Measurements from ENCODE around the gene PPM1F.

Gene PPM1F

GRCh38 chr22:21960200-21961126 lies 7.8 kb upstream of the PPM1F start:
- DNase-seq (ENCODE audit: low spot score) = no peak

GRCh38 chr22:21959274-21960074 lies 6.8 kb upstream of the PPM1F start:
- no peak for DNase-seq (ENCODE audit: low spot score)

DNA sequence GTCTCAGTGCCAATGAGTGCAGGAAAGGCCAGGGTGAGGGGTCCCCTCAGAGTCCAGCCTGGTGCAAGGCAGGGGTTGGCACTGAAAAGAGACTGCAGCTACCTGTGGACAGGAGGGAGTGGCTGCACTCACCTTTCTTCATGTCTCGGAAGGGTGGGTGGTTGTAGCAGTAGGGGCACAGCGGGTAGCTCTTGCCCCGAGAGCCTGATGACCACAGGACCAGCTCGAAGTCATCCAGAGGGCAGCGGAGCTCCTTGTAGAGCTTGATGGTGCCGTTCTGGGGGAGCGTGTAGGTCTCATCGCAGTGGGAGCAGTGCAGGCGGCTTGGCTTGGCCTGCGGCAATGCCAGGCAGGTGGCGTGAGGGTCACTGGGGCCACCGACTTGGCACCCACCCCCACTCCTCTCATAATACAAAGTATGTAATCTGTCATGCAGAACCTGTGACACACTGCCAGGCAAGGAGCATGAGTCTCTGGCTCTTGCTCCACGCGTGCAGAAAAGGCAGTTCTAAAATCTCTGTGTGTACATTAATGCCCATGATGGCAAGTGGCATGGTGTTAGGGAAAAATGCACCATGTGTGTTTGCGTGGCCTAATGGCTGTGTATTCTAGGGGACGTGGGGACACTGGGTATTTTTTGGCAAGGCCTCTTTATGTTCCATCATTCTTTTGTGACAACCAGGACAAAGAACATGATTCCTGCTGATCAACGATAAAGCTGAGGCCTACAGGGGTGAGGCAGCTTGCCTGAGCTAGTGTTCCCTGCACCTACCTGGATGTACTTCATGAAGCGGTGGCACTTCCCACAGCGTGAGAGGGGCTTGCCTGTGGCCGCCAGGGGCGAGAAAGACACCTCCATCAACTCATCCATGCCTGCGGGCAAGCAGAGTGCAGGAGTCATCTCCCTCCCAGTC lies 6.0 kb upstream of the PPM1F start:
- DNase-seq (ENCODE audit: low spot score) = no peak

- peak; percentile 58 for DNase-seq (ENCODE audit: low spot score)
These were observed 650 bp downstream of the PPM1F start for GRCh38 chr22:21951931-21952465.

DNA sequence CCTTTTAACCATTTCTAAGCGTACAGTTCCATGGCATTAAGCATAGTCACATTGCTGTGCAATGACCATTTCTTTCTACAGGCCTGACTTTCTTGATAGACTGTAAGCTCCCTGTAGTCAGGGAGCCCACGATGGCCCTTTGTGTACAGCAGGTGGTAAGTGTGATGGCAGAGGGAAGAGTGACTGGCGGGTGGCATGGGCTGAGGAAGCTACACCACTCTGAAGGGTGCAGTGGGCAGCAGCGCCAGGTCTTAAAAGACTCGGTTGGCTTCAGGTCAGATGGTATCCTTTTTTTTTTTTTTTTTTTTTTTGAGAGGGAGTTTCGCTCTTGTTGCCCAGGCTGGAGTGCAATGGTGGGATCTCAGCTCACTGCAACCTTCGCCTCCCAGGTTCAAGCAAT lies 1.6 kb downstream of the PPM1F start:
- DNase-seq (ENCODE audit: low spot score) = no peak

DNA sequence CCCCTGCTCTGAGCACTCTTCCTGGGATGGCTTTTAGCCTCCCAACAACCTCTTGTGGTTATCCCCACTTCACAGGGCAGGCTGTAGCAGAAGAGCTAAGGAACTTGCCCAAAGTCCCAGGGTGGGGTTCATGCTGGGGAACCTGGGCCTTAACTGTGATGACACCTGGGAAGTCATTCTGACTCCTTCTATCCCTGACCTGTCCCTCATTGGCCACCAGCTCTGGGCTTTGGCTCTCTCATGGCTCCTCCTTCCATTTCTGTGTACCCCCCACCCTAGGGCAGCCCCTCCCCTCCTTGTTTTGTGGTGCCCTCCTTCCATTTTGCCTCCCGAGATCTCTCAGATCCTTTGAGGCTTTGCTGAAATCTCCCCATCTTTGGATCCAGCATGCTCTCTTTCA lies 2.7 kb downstream of the PPM1F start:
- no peak for DNase-seq (ENCODE audit: low spot score)

GRCh38 chr22:21949569-21949918 lies 3.1 kb downstream of the PPM1F start:
- no peak for DNase-seq (ENCODE audit: low spot score)

- DNase-seq (ENCODE audit: low spot score) = no peak
These were observed 3.7 kb downstream of the PPM1F start for GRCh38 chr22:21948824-21949568.

GRCh38 chr22:21948390-21948789 lies 4.3 kb downstream of the PPM1F start:
- DNase-seq (ENCODE audit: low spot score) = no peak

DNA sequence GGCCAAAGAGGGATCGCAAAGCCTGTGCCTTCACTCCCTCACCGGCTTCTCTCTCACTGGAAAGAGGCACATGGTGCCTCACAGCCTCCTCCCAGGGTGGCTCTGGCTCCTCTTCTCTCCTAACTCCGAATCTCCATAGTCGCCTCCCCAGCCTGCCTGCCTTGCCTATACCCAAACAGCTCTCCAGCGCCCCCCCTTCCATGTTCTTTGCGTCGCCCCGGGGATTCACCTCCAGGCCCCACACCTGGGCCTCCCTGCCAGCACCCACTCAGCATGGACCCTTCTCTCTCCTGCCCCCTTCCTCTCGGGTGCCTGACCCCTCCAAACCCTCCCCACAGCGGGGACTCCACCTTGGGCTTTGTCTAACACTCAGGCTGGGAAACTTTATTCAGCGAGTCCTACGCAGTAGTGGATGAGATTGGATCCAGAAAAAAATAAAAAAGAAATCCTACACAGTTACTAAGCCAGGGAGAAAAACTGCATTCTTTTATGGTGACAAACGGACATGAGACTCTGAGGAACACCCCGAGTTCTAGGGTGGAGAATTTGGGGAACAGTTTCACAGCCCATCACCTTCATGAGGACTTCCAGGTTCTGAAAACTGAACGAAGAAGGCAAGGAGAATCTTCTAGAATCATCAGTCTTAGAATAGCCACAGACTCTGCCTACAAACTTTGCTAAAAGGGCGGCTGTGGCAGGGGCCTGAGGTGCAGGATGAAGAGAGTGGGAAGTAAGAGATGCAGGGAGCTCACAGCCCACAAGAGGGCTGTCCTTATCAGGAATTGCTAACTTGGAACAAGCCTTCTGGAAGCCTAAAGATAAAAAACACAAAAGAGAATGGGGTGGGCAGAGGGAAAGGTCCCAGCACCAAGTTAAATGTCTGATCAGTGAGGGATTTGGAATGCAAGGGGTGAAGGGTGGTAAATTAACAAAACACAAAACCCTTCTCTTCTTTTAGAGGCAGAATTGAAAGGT lies 5.3 kb downstream of the PPM1F start:
- DNase-seq (ENCODE audit: low spot score) = peak; percentile 68

DNA sequence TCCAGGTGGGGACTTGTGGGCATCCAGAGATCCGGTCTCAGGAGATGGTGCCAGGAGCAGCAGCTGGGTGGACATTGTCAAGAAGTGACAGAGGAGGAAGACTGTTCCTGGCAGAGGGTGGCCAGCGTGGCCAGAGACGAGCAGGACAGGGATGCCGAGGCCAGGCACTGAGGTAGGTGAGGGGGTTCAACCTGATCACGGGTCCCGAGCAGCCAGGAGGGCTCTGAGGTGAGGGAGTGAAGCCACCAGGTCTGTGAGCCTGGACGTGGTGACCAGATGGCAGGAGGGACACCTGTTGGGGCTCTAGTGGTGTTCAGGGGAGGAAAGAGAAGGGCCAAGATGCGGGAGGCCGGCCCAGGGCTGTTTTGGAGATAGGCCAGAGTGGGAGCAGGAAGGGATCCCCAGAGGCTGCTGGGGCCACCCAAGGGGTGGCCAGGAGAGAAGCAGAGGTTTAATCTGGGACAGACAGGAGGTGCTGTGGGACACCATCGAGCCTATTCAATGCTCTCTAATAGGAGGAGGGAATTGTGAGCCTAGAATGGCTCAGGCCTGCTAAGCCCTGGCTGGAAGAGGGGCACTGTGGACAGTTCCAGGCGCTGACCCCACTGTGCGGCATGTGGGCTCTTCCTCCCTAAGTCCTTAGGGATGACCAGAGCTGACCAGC lies 6.3 kb downstream of the PPM1F start:
- DNase-seq (ENCODE audit: low spot score) = no peak

GRCh38 chr22:21945453-21946261 lies 7.0 kb downstream of the PPM1F start:
- DNase-seq (ENCODE audit: low spot score) = no peak

DNA sequence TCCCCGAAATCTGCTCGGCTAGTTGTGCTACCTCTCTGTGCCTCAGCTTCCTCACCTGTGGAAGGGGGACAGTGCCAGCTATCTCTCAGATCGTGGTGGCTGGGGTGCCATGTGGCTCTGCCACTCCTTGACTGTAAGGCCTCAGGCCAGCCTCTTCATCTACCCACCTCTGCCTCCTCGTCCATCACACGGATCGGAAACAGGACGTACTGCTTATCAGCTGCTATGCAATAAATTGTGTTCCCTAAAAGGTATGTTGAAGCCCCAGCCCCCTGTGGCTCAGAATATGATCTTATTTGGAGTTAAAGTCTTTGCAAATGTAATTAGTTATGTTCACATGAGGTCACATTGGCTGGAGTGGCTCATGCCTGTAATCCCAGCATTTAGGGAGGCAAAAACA lies 7.8 kb downstream of the PPM1F start:
- DNase-seq (ENCODE audit: low spot score) = no peak

DNA sequence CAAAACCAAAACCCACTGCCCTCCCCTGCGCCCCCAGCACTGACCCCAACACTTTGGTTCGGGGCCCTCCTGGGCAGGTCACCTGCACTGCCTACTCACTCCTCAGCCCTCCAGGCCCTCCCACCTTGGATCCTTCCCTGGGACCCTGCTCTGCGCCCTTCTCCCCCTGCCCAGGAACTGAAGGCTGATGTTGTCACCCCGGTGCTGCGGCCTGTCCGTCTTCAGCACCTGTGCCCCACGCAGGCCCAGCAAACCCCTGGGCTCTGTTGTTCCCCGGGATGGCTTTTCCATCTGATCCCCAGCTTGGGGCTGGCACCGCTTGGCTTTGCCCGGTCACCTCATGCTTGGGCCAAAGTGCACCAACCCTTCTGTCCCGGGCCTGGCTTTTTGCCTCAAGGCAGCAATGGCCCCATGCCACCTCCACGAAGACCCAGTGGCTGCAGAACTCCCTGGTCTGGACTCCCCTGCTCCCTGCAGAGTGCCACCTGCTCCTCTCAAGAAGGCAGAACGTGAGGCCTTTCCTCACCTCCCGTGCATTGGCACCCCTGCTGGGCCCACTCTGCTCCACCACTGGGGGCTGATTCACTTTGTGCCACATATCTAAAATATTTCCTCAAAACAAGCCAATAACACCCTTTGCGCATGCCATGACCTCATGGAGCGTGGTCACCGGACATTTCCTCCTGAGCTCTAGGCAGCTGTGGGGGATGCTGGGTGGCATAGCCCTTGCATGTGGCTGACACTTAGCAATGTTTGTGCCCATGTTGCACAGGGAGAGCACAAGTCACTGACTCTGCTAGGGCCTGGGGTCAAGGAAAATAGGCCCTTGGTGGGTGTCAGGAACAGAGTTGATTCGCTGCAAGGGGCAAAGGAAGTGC lies 8.8 kb downstream of the PPM1F start:
- DNase-seq (ENCODE audit: low spot score) = no peak

- DNase-seq (ENCODE audit: low spot score) = peak; percentile 91
These were observed 10.0 kb downstream of the PPM1F start for GRCh38 chr22:21942407-21943343.

GRCh38 chr22:21941921-21942320 lies 10.7 kb downstream of the PPM1F start:
- no peak for DNase-seq (ENCODE audit: low spot score)
